WTC11 (cell line): ENCODE data around the gene JMJD6. TPM values are rescaled to one million over a fixed set of nuclear protein-coding genes. Genes with fewer than 3 reads are reported as not detected.
A peak's percentile ranks its signal among the peaks of the same experiment; 100 is the strongest.

Experiments used
- ATAC-seq: fragments of 200-7000 bp; cut with Tn5 transposase; 2 replicates; pipeline ENCODE4 v1.10.0; 2021; ENCODE audit warnings: mild to moderate bottlenecking, moderate library complexity
- CTCF ChIA-PET: fragments of 300-600 bp; sonication (Branson Sonifier 250); formaldehyde crosslinking; loops from one replicate; lab custom pipeline; 2021; ENCODE audit warnings: antibody characterized with exemption; lab: Charles Lee
- POLR2A ChIA-PET: fragments of 350-600 bp; sonication (Branson Sonifier 250); formaldehyde crosslinking; loops from one replicate; lab custom pipeline; 2021; ENCODE audit warnings: antibody characterized with exemption; lab: Charles Lee
- DNase-seq: peaks from one replicate; pipeline ENCODE4 v3.0.0; 2021; ENCODE audit warnings: low spot score
- H3K27ac Mint-ChIP-seq: 2 replicates; pipeline ENCODE4 v1.8.0; 2021; ENCODE audit warnings: mixed read lengths
- H3K27me3 Mint-ChIP-seq: 2 replicates; pipeline ENCODE4 v1.8.0; 2021; ENCODE audit warnings: low read depth, mild to moderate bottlenecking, moderate library complexity, mixed read lengths
- H3K36me3 Mint-ChIP-seq: 2 replicates; pipeline ENCODE4 v1.8.0; 2021; ENCODE audit warnings: mixed read lengths
- H3K4me1 Mint-ChIP-seq: 2 replicates; pipeline ENCODE4 v1.8.0; 2022; ENCODE audit warnings: mixed read lengths
- H3K4me3 Mint-ChIP-seq: 2 replicates; pipeline ENCODE4 v1.8.0; 2021; ENCODE audit warnings: mild to moderate bottlenecking, moderate library complexity, mixed read lengths
- H3K9me3 Mint-ChIP-seq: 2 replicates; pipeline ENCODE4 v1.8.0; 2021; ENCODE audit warnings: mixed read lengths
- CBFB ChIP-seq: sonication (generic); formaldehyde crosslinking; IDR thresholded peaks from 2 replicates; pipeline ENCODE4 v1.8.1; 2022; ENCODE audit warnings: mild to moderate bottlenecking, low read depth, missing genetic modification reagents
- CREM ChIP-seq: sonication (generic); formaldehyde crosslinking; IDR thresholded peaks from 2 replicates; pipeline ENCODE4 v1.8.1; 2022; ENCODE audit warnings: mild to moderate bottlenecking, missing genetic modification reagents, moderate library complexity
- E2F1 ChIP-seq: sonication (generic); formaldehyde crosslinking; IDR thresholded peaks from 2 replicates; pipeline ENCODE4 v1.8.0; 2022; ENCODE audit warnings: mild to moderate bottlenecking, missing genetic modification reagents
- EMX1 ChIP-seq: fragments of 250-450 bp; sonication (Bioruptor Pico); IDR thresholded peaks from 2 replicates; pipeline ENCODE4 v1.8.0; 2021; ENCODE audit warnings: mild to moderate bottlenecking
- ERG ChIP-seq: fragments of 250-450 bp; sonication (Bioruptor Pico); IDR thresholded peaks from 2 replicates; pipeline ENCODE4 v1.8.0; 2021; ENCODE audit warnings: mild to moderate bottlenecking
- ETV6 ChIP-seq: sonication (generic); formaldehyde crosslinking; IDR thresholded peaks from 2 replicates; pipeline ENCODE4 v1.8.1; 2022; ENCODE audit warnings: mild to moderate bottlenecking, missing genetic modification reagents
- GABPB1 ChIP-seq: sonication (generic); formaldehyde crosslinking; IDR thresholded peaks from 2 replicates; pipeline ENCODE4 v1.8.1; 2023; ENCODE audit warnings: mild to moderate bottlenecking, missing genetic modification reagents
- GTF2I ChIP-seq: fragments of 250-450 bp; sonication (Bioruptor Pico); conservative IDR thresholded peaks from 2 replicates; pipeline ENCODE4 v1.4.0; 2021; ENCODE audit warnings: mild to moderate bottlenecking
- NFE2L1 ChIP-seq: sonication (generic); formaldehyde crosslinking; IDR thresholded peaks from 2 replicates; pipeline ENCODE4 v1.8.1; 2023; ENCODE audit warnings: missing genetic modification reagents
- NR1H2 ChIP-seq: sonication (generic); formaldehyde crosslinking; IDR thresholded peaks from 2 replicates; pipeline ENCODE4 v1.9.0; 2021; ENCODE audit warnings: mild to moderate bottlenecking, moderate library complexity, missing genetic modification reagents
- PRDM15 ChIP-seq: sonication (generic); formaldehyde crosslinking; IDR thresholded peaks from 2 replicates; pipeline ENCODE4 v1.8.0; 2022; ENCODE audit warnings: missing genetic modification reagents
- PRRX2 ChIP-seq: fragments of 250-450 bp; sonication (Bioruptor Pico); IDR thresholded peaks from 2 replicates; pipeline ENCODE4 v1.8.0; 2021; ENCODE audit warnings: mild to moderate bottlenecking
- SOX15 ChIP-seq: fragments of 250-450 bp; sonication (Bioruptor Pico); IDR thresholded peaks from 2 replicates; pipeline ENCODE4 v1.9.0; 2021; ENCODE audit warnings: mild to moderate bottlenecking
- TCF7 ChIP-seq: sonication (generic); formaldehyde crosslinking; IDR thresholded peaks from 2 replicates; pipeline ENCODE4 v1.8.0; 2022; ENCODE audit warnings: mild to moderate bottlenecking, low read depth, missing genetic modification reagents, moderate library complexity
- TEAD1 ChIP-seq: sonication (generic); formaldehyde crosslinking; IDR thresholded peaks from 2 replicates; pipeline ENCODE4 v1.8.0; 2022; ENCODE audit warnings: mild to moderate bottlenecking, missing genetic modification reagents
- TP53 ChIP-seq: sonication (generic); formaldehyde crosslinking; IDR thresholded peaks from 2 replicates; pipeline ENCODE4 v1.8.1; 2023; ENCODE audit warnings: mild to moderate bottlenecking, missing genetic modification reagents
- USF1 ChIP-seq: sonication (generic); formaldehyde crosslinking; IDR thresholded peaks from 2 replicates; pipeline ENCODE4 v1.8.0; 2022; ENCODE audit warnings: mild to moderate bottlenecking, missing genetic modification reagents
- ZNF138 ChIP-seq: sonication (generic); formaldehyde crosslinking; conservative IDR thresholded peaks from 2 replicates; pipeline ENCODE4 v1.8.1; 2022; ENCODE audit warnings: mild to moderate bottlenecking, moderate library complexity, missing genetic modification reagents
- ZNF219 ChIP-seq: sonication (generic); formaldehyde crosslinking; IDR thresholded peaks from 2 replicates; pipeline ENCODE4 v1.8.0; 2023; ENCODE audit warnings: missing genetic modification reagents, mild to moderate bottlenecking, borderline replicate concordance
- ZNF263 ChIP-seq: sonication (generic); formaldehyde crosslinking; IDR thresholded peaks from 2 replicates; pipeline ENCODE4 v1.8.1; 2022; ENCODE audit warnings: low read depth, mild to moderate bottlenecking, moderate library complexity, missing genetic modification reagents
- ZNF416 ChIP-seq: fragments of 250-450 bp; sonication (Bioruptor Pico); IDR thresholded peaks from 2 replicates; pipeline ENCODE4 v1.9.0; 2021; ENCODE audit warnings: mild to moderate bottlenecking, inconsistent platforms
- ZNF425 ChIP-seq: fragments of 250-450 bp; sonication (Bioruptor Pico); conservative IDR thresholded peaks from 2 replicates; pipeline ENCODE4 v1.9.0; 2021; ENCODE audit warnings: mild to moderate bottlenecking
- ZNF512 ChIP-seq: sonication (generic); formaldehyde crosslinking; IDR thresholded peaks from 2 replicates; pipeline ENCODE4 v1.8.1; 2022; ENCODE audit warnings: missing genetic modification reagents, borderline replicate concordance
- total RNA-seq: library from RNA; stranded (reverse); gene quantifications from 3 replicates; pipeline ENCODE4 v1.2.3, GENCODE V29; 2021

JMJD6 gene
- total RNA-seq, 1 experiment from 2014 or later, result 21.6 TPM

- Mint-ChIP-seq H3K9me3 (no peaks in the 10 kb centered on the region), H3K4me3 (peak overlapping the region; percentile 89), H3K36me3 (peaks cover 44% of the 10 kb centered on the region), H3K27me3 (no peaks in the 10 kb centered on the region), H3K27ac (peak overlapping the region; percentile 96), H3K4me1 (peaks cover 34% of the 10 kb centered on the region)
- DNase-seq (no peak), ATAC-seq (no peak)
- CTCF ChIA-PET, result interaction anchor here (1.1 to 1.5 kb wide), 2 partner anchors 11 to 30 kb away, joined by 3 to 4 read pairs; no protein-coding TSS in a partner anchor
- no peak for TF ChIP-seq ZNF425 (CRISPR knock-in tag)
- no peak for TF ChIP-seq GABPB1 (CRISPR knock-in tag)
- TF ChIP-seq NR1H2 (CRISPR knock-in tag), result no peak
- TF ChIP-seq ZNF416 (CRISPR knock-in tag), result no peak
- no peak for TF ChIP-seq TP53 (CRISPR knock-in tag)
- TF ChIP-seq SOX15 (CRISPR knock-in tag), result no peak
- no peak for TF ChIP-seq TEAD1 (CRISPR knock-in tag)
- TF ChIP-seq ERG (CRISPR knock-in tag), result no peak
- TF ChIP-seq ZNF219 (CRISPR knock-in tag), result no peak
- no peak for TF ChIP-seq TCF7 (CRISPR knock-in tag)
- TF ChIP-seq, all 79 proteins: peak for 0
- POLR2A ChIA-PET, result interaction anchor here (3.1 kb wide), 1 partner anchor 11 kb away, joined by 28 read pairs; the partner anchor contains the start of genes JMJD6 and METTL23
Observed at GRCh38 chr17:76738468-76738850, 12.1 kb upstream of the JMJD6 start.

GRCh38 chr17:76737676-76738467 is 11.5 kb upstream of the JMJD6 start, which contains the start of gene MFSD11:
Gene MFSD11, plus strand, starts transcription at chr17:76738119. Its CDS starts 234 bp downstream, at chr17:76738353.
- Mint-ChIP-seq H3K4me1 (peaks cover 40% of the 10 kb centered on the region), H3K27ac (peak within 1 kb of the TSS; percentile 99), H3K9me3 (no peaks in the 10 kb centered on the region), H3K36me3 (peaks cover 49% of the 10 kb centered on the region), H3K4me3 (peak within 1 kb of the TSS; percentile 89), H3K27me3 (no peaks in the 10 kb centered on the region)
- POLR2A ChIA-PET, result interaction anchor here (0.5 to 3.1 kb wide), 3 partner anchors 10 to 687 kb away, joined by 3 to 28 read pairs (median 4); partner anchors contain the start of genes JMJD6 and METTL23
- ATAC-seq (peak; percentile 66), DNase-seq (peak; percentile 93)
- CTCF ChIA-PET, result interaction anchor here (0.6 to 1.5 kb wide), 3 partner anchors 10 to 156 kb away, joined by 3 to 4 read pairs (median 4); no protein-coding TSS in a partner anchor
- TF ChIP-seq PRDM15 (CRISPR knock-in tag), result 0 out of 2 replicates have a peak, but pooled peaks have one; percentile 16
- peak; percentile 83 for TF ChIP-seq ZNF263 (CRISPR knock-in tag)
- no peak for TF ChIP-seq GTF2I (CRISPR knock-in tag)
- no peak for TF ChIP-seq EMX1 (CRISPR knock-in tag)
- no peak for TF ChIP-seq ZNF138 (CRISPR knock-in tag)
- no peak for TF ChIP-seq ZNF512 (CRISPR knock-in tag)
- peak; percentile 96 for TF ChIP-seq USF1 (CRISPR knock-in tag)
- peak; percentile 5 for TF ChIP-seq CREM
- no peak for TF ChIP-seq ZNF416 (CRISPR knock-in tag)
- TF ChIP-seq CBFB, result no peak
- TF ChIP-seq ETV6 (CRISPR knock-in tag), result no peak; the same call in 1 of the 2 replicates
- TF ChIP-seq PRRX2 (CRISPR knock-in tag), result no peak
- TF ChIP-seq NFE2L1 (CRISPR knock-in tag), result peak; percentile 12; the same call in 1 of the 2 replicates
- no peak for TF ChIP-seq E2F1
